GM12864 (cell line): ENCODE results near the gene GNG14.

Source experiments
- DNase-seq: peaks from one replicate; pipeline ENCODE4 v3.0.0-alpha.2; 2011; ENCODE audit warnings: low read depth
- H3K4me3 ChIP-seq: 2 replicates; pipeline ENCODE4 v1.5.1; 2011; ENCODE audit warnings: mild to moderate bottlenecking, low read depth, low read length, control low read depth
- CTCF ChIP-seq: IDR thresholded peaks from 2 replicates; pipeline ENCODE4 v1.5.1; 2011; ENCODE audit warnings: low read depth, mild to moderate bottlenecking, moderate library complexity, low read length, control low read depth, inconsistent platforms; ENCODE audit errors: missing control alignments

Gene GNG14

GRCh38 chr19:12647047-12647446 is 40.8 kb upstream of the GNG14 start:
- DNase-seq, result no peak
- no peak overlapping the region for H3K4me3 ChIP-seq
- TF ChIP-seq CTCF, result no peak

- DNase-seq, result no peak
- no peak for TF ChIP-seq CTCF
- no peak overlapping the region for H3K4me3 ChIP-seq
These were observed 40.2 kb upstream of the GNG14 start for GRCh38 chr19:12647490-12648071.

- DNase-seq, result no peak
- TF ChIP-seq CTCF, result no peak
- H3K4me3 ChIP-seq, result no peak overlapping the region
These were observed 39.7 kb upstream of the GNG14 start for GRCh38 chr19:12648088-12648487.

GRCh38 chr19:12649941-12650340 is 37.9 kb upstream of the GNG14 start:
- no peak overlapping the region for H3K4me3 ChIP-seq
- no peak for TF ChIP-seq CTCF

GRCh38 chr19:12652219-12652618 is 35.6 kb upstream of the GNG14 start:
- no peak for TF ChIP-seq CTCF
- no peak for DNase-seq
- no peak overlapping the region for H3K4me3 ChIP-seq

More at GRCh38 chr19:12649941-12650340, 37.9 kb upstream of the GNG14 start:
- no peak for DNase-seq

GRCh38 chr19:12655546-12655945 is 32.3 kb upstream of the GNG14 start:
- no peak for DNase-seq
- no peak overlapping the region for H3K4me3 ChIP-seq
- TF ChIP-seq CTCF, result no peak

GRCh38 chr19:12656899-12657571 is 30.8 kb upstream of the GNG14 start:
- H3K4me3 ChIP-seq, result no peak overlapping the region
- TF ChIP-seq CTCF, result no peak
- DNase-seq, result no peak
